OCI-LY3 (cell line): Measurements from ENCODE around the gene ZBTB42.

Source experiments
- EZH2phosphoT487 ChIP-seq: fragments of 200-600 bp; shearing (Covaris generic); IDR thresholded peaks from 2 replicates; pipeline ENCODE4 v1.6.1; 2018; ENCODE audit warnings: antibody characterized with exemption, mixed run types, low read depth
- TF ChIP-seq, protein P1 (sequence below): fragments of 200-600, 300-600 bp; sonication (generic); IDR thresholded peaks from 2 replicates; pipeline ENCODE4 v1.5.1; 2014; ENCODE audit warnings: antibody characterized with exemption, low read length, low read depth

DNA sequence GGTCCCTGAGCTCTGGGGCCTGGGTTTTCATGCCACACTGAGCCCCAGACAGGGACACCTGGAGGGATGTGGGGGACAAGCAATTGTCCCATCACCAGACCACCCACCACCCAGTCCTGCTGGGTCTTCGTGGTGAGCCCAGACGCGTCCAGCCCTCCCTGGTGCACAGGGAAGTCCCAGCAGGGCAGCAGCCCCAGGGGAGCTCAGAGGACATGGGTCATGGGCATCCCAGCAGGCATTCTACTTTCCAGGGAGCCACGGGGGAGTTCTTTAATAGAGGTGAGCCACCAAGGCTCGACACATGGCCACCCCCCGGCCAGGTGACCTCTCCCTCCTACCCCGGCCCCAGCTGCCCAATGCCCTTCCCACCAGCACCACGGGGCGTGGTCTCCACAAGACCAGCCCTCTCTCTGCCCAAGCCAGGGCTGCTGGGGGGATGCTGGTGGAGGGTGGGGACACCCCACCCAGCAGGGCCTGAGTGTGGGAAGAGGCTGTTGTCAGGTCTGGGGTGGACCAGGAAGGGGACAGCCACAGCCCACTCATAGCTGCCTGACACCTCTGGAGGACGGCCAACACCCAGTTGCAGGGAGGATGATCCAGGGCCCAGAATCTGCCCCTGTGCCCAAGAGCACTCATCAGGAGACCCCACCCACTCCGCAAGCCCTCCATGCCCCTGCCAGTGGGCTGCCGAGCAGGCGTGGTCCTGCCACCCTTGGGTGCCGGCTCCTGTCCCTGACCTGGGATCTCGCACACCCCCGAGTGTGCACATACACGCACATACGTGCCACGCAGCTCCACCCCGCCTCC lies 19.4 kb upstream of the ZBTB42 start:
- TF ChIP-seq, protein P1, sequence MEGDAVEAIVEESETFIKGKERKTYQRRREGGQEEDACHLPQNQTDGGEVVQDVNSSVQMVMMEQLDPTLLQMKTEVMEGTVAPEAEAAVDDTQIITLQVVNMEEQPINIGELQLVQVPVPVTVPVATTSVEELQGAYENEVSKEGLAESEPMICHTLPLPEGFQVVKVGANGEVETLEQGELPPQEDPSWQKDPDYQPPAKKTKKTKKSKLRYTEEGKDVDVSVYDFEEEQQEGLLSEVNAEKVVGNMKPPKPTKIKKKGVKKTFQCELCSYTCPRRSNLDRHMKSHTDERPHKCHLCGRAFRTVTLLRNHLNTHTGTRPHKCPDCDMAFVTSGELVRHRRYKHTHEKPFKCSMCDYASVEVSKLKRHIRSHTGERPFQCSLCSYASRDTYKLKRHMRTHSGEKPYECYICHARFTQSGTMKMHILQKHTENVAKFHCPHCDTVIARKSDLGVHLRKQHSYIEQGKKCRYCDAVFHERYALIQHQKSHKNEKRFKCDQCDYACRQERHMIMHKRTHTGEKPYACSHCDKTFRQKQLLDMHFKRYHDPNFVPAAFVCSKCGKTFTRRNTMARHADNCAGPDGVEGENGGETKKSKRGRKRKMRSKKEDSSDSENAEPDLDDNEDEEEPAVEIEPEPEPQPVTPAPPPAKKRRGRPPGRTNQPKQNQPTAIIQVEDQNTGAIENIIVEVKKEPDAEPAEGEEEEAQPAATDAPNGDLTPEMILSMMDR = no peak
- no peak for TF ChIP-seq EZH2phosphoT487
